Right lobe of liver (tissue), 6 donors: Measurements from ENCODE around the gene OGA. TPM values are rescaled to one million over a fixed set of nuclear protein-coding genes. Genes with fewer than 3 reads are reported as not detected.

ENCODE experiments used
- ATAC-seq, 4 donors: fragments of 200-7000 bp; cut with Tn5 transposase; one replicate each; pipeline ENCODE4 v1.9.1; 2020; ENCODE audit warnings: mild to moderate bottlenecking in 4 of 4, moderate library complexity in 4 of 4
- DNase-seq, 3 donors: peaks; one replicate each; pipeline ENCODE4 v3.0.0-alpha.2; 2020
- H3K27ac ChIP-seq, 3 donors: fragments of 200-600 bp; one replicate each; pipeline ENCODE4 v1.8.0; 2022
- H3K27me3 ChIP-seq, 2 donors: fragments of 200-600 bp; one replicate each; pipeline ENCODE4 v1.8.0; 2022
- H3K36me3 ChIP-seq, 4 donors: fragments of 200-600 bp; sonication (generic) in 1 of 4; one replicate each; pipeline versions ENCODE4 v1.5.1 to v1.8.0; 2017 to 2022; ENCODE audit warnings: control low read depth in 1 of 4
- H3K4me1 ChIP-seq, 4 donors: fragments of 200-600 bp; sonication (generic) in 1 of 4; one replicate each; pipeline versions ENCODE4 v1.5.1 to v1.8.0; 2017 to 2022; ENCODE audit warnings: control low read depth in 1 of 4
- H3K4me3 ChIP-seq, 3 donors: fragments of 200-600 bp; one replicate each; pipeline ENCODE4 v1.8.0; 2022
- H3K9me3 ChIP-seq, 4 donors: fragments of 200-600 bp; sonication (generic) in 1 of 4; one replicate each; pipeline versions ENCODE4 v1.5.1 to v1.8.0; 2017 to 2022; ENCODE audit warnings: control low read depth in 1 of 4
- POLR2A ChIP-seq: fragments of 450-650 bp; IDR thresholded peaks from one replicate; pipeline ENCODE4 v1.6.1; 2017; ENCODE audit warnings: antibody characterized with exemption, mild to moderate bottlenecking
- WGBS: methylation state at CpG from one replicate; pipeline ENCODE4 v1.1.6; 2018; ENCODE audit warnings: low coverage, low lambda C conversion rate; ENCODE audit not compliant: insufficient coverage; ENCODE audit errors: missing lambda C conversion rate; 5-methylcytosine and 5-hydroxymethylcytosine counted together
- intact Hi-C, 2 donors: fragments of 100-400 bp; cut with DNase I; formaldehyde crosslinking; loops; one replicate each; pipeline versions ENCODE4 v1.11.2 to v1.14.1; 2022
- total RNA-seq, 6 experiments: library from RNA; depleted of rRNA in 2 of 6; stranded (reverse); fragments of >200 nt in 2 of 6; fragmentation: NEBNext Ultra II Directional in 3 of 6; extraction: Animal tissue kit (Norgen Biotek cat#: 25700) in 3 of 6; gene quantifications; one replicate each; pipeline versions ENCODE4 v1.1.0 to v1.2.4, GENCODE V29; 2016 to 2023
- TF ChIP-seq, protein P1 (sequence below), 4 donors: fragments of 200-600 bp in 3 of 4; fragments of 450-650 bp in 1 of 4; IDR thresholded peaks; one replicate each; pipeline versions ENCODE4 v1.5.1 to v1.8.0; 2016 to 2022; ENCODE audit warnings: antibody characterized with exemption in 4 of 4, mild to moderate bottlenecking in 2 of 4
- donor health status: DM: no; HTN: yes; CAD: no.
- donor health status: DM: no; HTN: no; CAD: no.
- donor health status: DM: no; HTN: no; CAD: no.
- donor health status: DM: no; HTN: yes; CAD: no.
- donor health status: DM: no; HTN: yes; CAD: no.

OGA gene
- total RNA-seq, 6 experiments from 2014 or later = 34.7 to 52.2 (median 36.7) TPM

GRCh38 chr10:101758858-101759257, 59.4 kb downstream of the OGA start:
- Histone ChIP-seq H3K4me3 (no peak overlapping the region), H3K9me3 (no peaks in the 10 kb centered on the region), H3K27me3 (no peaks in the 10 kb centered on the region), H3K4me1 (no peaks in the 10 kb centered on the region), H3K27ac (no peak overlapping the region), H3K36me3 (no peaks in the 10 kb centered on the region)
- ATAC-seq (no peak), DNase-seq (no peak)
- intact Hi-C loops = no loop called here
- WGBS = 65% methylated on average over 2 of the region's 2 CpGs
- TF ChIP-seq, protein P1, sequence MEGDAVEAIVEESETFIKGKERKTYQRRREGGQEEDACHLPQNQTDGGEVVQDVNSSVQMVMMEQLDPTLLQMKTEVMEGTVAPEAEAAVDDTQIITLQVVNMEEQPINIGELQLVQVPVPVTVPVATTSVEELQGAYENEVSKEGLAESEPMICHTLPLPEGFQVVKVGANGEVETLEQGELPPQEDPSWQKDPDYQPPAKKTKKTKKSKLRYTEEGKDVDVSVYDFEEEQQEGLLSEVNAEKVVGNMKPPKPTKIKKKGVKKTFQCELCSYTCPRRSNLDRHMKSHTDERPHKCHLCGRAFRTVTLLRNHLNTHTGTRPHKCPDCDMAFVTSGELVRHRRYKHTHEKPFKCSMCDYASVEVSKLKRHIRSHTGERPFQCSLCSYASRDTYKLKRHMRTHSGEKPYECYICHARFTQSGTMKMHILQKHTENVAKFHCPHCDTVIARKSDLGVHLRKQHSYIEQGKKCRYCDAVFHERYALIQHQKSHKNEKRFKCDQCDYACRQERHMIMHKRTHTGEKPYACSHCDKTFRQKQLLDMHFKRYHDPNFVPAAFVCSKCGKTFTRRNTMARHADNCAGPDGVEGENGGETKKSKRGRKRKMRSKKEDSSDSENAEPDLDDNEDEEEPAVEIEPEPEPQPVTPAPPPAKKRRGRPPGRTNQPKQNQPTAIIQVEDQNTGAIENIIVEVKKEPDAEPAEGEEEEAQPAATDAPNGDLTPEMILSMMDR (IDR thresholded peaks at IDR 0.05) = no peak
- no peak for TF ChIP-seq POLR2A

GRCh38 chr10:101752241-101752640, 66.0 kb downstream of the OGA start:
- Histone ChIP-seq H3K9me3 (no peaks in the 10 kb centered on the region), H3K36me3 (no peaks in the 10 kb centered on the region), H3K27ac (no peak overlapping the region), H3K4me3 (no peak overlapping the region), H3K4me1 (no peaks in the 10 kb centered on the region), H3K27me3 (no peaks in the 10 kb centered on the region)
- DNase-seq = no peak
- no peak for ATAC-seq
- 54% methylated on average over 3 of the region's 3 CpGs for WGBS
- intact Hi-C loops = no loop called here
- TF ChIP-seq, protein P1 (IDR thresholded peaks at IDR 0.05) = no peak
- TF ChIP-seq POLR2A = no peak

- Histone ChIP-seq H3K27ac (no peak overlapping the region), H3K27me3 (no peaks in the 10 kb centered on the region), H3K4me1 (no peaks in the 10 kb centered on the region), H3K9me3 (no peaks in the 10 kb centered on the region), H3K36me3 (no peaks in the 10 kb centered on the region), H3K4me3 (no peak overlapping the region)
- TF ChIP-seq POLR2A = no peak
- TF ChIP-seq, protein P1 (IDR thresholded peaks at IDR 0.05) = no peak
- WGBS = 77% methylated on average over 13 of the region's 19 CpGs
- no peak for ATAC-seq
- intact Hi-C loops = no loop called here
- no peak for DNase-seq
Measured at GRCh38 chr10:101749047-101750016, 68.9 kb downstream of the OGA start.

GRCh38 chr10:101748496-101748895, 69.7 kb downstream of the OGA start:
- intact Hi-C loops = no loop called here
- no peak for DNase-seq
- H3K4me1 ChIP-seq = no peaks in the 10 kb centered on the region
- WGBS = 62% methylated on average over 3 of the region's 3 CpGs
- H3K4me3 ChIP-seq = no peak overlapping the region
- H3K27ac ChIP-seq = no peak overlapping the region
- no peaks in the 10 kb centered on the region for H3K27me3 ChIP-seq
- H3K36me3 ChIP-seq = no peaks in the 10 kb centered on the region
- TF ChIP-seq, protein P1 (IDR thresholded peaks at IDR 0.05) = no peak
- TF ChIP-seq POLR2A = no peak
- ATAC-seq = no peak
- H3K9me3 ChIP-seq = no peaks in the 10 kb centered on the region
